ENCODE measurements around the gene CCM2. TPM values are rescaled to one million over a fixed set of nuclear protein-coding genes. Genes with fewer than 3 reads are reported as not detected.

The CCM2 gene
- total RNA-seq, 1 donor from 2014 or later = 28.7 TPM

DNA sequence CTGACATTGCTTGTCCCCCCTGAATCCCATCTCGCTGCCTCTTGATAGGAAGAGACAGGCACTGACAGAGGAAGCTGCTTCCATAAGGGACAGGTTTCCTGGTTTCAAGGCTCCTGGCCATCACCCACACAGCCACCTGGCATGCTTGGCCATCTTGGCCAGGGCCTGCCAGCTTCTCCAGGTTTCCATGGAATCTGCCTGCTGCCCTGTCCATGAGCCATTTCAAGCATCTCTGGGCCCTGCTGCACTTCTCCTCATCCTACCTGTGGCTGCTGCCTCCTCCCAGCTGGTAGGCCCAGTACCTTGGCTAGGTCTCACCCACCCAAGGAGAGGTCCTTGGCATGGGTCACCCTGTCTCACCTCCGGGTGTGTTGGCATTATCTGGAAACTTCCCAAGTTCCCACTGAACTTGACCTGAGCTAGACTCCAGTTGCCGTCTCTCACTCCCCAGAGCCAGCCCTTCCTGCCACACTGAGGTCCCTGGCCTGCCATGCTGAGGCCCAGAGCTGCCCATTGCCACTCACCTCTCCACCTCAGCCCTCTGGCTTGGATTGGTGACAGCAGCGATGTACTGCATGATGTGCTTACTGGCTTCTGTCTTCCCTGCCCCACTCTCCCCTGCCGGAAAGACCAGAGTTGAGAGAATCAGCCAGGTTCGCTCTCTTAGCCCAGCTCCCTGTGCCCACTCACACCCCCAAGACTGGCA, 23.8 kb upstream of the CCM2 start:
- H3K4me1 ChIP-seq (ENCODE audit: control insufficient read depth in 3 of 3, insufficient read depth in 3 of 3, low read length in 3 of 3) = peaks cover 3 to 16% (median 11%) of the 10 kb centered on the region in 3 donors
- no peaks in the 10 kb centered on the region for H3K27me3 ChIP-seq (ENCODE audit: control insufficient read depth in 3 of 3, insufficient read depth in 3 of 3, low read length in 3 of 3)
- peaks cover 0 to 8% (median 2%) of the 10 kb centered on the region in 3 donors for H3K36me3 ChIP-seq (ENCODE audit: control insufficient read depth in 3 of 3, insufficient read depth in 3 of 3, low read length in 3 of 3)
- H3K4me3 ChIP-seq (ENCODE audit: low read length in 3 of 3) = no peak overlapping the region
- no peak overlapping the region for H3K9ac ChIP-seq (ENCODE audit: low read depth in 1 of 3, low read length in 3 of 3)
- H3K27ac ChIP-seq (ENCODE audit: low read depth, low read length) = no peak overlapping the region
- H3K9me3 ChIP-seq (ENCODE audit: control insufficient read depth in 3 of 3, low read length in 3 of 3) = no peaks in the 10 kb centered on the region

DNA sequence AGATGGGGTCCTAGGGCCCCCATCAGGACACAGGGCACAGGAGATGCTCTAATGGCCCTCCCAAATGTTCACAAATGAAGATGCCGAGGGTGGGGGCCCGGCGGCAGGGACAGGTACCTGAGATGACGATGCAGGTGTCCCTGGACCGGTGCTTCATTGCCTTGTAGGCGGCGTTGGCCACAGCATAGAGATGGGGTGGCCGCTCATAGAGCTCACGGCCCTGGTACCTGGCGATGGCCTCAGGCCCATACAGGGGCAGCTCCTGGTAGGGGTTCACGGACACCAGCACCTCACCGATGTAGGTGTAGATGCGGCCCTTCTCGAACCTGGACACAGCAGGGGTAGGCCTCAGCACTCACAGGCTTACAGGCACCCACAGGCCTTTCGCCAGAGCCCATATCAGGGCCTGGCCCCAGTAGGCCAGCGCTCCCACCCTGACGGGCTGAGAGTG, 23.2 kb upstream of the CCM2 start:
- Histone ChIP-seq H3K27ac (ENCODE audit: low read depth, low read length) (no peak overlapping the region), H3K9me3 (ENCODE audit: control insufficient read depth in 3 of 3, low read length in 3 of 3) (no peaks in the 10 kb centered on the region), H3K36me3 (ENCODE audit: control insufficient read depth in 3 of 3, insufficient read depth in 3 of 3, low read length in 3 of 3) (peaks cover 4 to 12% (median 5%) of the 10 kb centered on the region in 3 donors), H3K9ac (ENCODE audit: low read depth in 1 of 3, low read length in 3 of 3) (no peak overlapping the region), H3K4me1 (ENCODE audit: control insufficient read depth in 3 of 3, insufficient read depth in 3 of 3, low read length in 3 of 3) (peaks cover 3 to 18% (median 11%) of the 10 kb centered on the region in 3 donors), H3K4me3 (ENCODE audit: low read length in 3 of 3) (no peak overlapping the region), H3K27me3 (ENCODE audit: control insufficient read depth in 3 of 3, insufficient read depth in 3 of 3, low read length in 3 of 3) (no peaks in the 10 kb centered on the region)

DNA sequence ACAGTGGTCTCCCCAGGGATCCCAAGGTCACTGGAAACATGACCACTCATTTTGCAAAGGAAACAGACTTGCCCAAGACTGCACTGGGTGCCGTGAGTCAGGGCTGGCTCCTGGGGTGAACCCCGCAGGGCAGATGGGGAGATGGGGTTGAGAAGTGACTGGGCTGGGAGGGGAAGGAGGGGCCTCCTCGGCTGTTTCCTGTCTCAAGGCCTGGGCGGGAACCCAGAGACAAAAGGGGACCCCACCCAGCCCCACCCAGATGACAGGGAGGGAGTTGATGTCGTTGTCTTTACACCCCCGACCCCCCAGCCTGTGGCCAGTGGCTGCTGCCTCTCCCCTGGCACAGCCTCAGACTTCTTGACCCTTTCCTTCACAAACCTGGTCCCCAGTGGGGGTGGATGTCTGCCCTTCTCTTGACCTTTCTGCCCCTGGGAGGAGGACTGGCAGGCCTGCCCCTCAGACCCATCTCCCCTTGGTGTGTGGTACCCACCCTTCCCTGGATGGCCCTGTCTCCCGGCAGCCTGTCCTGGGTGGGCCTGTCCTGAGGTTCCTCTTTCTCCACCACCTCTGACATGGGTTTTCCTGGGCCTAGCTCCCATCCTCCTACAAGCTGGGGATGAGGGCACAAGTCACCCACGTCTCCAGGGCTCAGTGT, 22.6 kb upstream of the CCM2 start:
- Histone ChIP-seq H3K27me3 (ENCODE audit: control insufficient read depth in 3 of 3, insufficient read depth in 3 of 3, low read length in 3 of 3) (no peaks in the 10 kb centered on the region), H3K4me1 (ENCODE audit: control insufficient read depth in 3 of 3, insufficient read depth in 3 of 3, low read length in 3 of 3) (peaks cover 3 to 18% (median 11%) of the 10 kb centered on the region in 3 donors), H3K9me3 (ENCODE audit: control insufficient read depth in 3 of 3, low read length in 3 of 3) (no peaks in the 10 kb centered on the region), H3K9ac (ENCODE audit: low read depth in 1 of 3, low read length in 3 of 3) (no peak overlapping the region), H3K36me3 (ENCODE audit: control insufficient read depth in 3 of 3, insufficient read depth in 3 of 3, low read length in 3 of 3) (peaks cover 6 to 14% (median 9%) of the 10 kb centered on the region in 3 donors), H3K27ac (ENCODE audit: low read depth, low read length) (no peak overlapping the region), H3K4me3 (ENCODE audit: low read length in 3 of 3) (no peak overlapping the region)

DNA sequence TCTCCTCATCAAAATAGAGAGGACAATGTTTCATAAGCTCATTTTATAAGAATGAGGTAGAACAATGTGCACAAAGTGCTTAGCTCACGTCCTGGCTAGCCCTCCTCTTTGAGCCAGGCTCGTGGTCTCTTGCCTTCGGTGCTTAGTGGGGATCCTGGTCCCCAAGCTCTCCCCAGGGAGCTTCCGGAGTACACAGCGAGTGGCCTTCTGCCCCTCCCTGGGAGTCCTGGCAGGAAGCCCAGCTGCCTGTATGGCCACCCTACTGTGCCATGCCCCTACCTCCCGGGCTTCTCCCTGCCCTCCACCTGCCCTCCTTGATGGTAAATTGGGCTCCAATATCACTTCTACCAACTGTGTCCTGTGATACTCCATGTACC, 22.1 kb upstream of the CCM2 start:
- H3K36me3 ChIP-seq (ENCODE audit: control insufficient read depth in 3 of 3, insufficient read depth in 3 of 3, low read length in 3 of 3) = peaks cover 11 to 19% (median 14%) of the 10 kb centered on the region in 3 donors

DNA sequence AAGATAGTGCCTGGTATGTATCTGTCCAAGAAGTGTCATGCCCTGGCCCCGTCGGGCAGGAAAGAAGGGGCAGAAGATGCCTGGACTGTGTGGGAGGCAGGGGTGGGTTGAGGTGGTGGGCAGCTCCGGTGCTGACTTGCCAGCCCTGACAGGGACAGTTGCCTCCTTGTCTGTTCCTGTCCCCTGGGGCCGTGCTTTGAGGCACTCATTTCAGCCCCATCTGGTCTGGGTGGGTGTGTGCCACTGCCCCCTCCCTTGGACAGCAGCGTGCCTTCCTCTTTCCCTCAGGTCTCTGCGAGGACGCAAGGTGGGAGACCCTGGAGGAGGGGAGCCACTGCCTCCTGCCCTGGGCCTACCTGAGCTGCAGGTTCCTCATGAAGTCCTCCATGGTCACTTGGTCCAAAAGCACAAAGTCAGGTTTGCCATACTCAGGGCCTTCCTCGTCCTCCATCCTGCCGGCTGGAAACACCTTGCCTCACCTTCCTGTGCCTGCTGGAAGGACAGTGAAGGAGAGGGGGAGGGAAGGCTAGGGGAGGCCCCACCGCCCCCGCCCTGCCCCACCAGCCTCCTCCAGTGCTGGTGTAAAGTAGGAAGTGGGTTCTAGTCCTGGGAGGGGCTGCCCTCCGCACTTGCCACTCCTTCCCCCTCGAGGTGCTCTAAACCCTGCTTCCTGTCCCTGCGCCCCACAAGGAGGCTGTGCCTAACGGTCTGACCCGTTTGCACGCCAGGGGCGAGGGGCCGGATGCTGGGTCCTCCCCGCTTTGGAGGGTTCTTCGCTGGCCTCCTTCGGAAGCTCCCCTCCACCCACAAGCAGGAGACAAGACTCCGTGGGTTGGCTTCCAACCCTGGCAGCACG, 21.3 kb upstream of the CCM2 start, which contains the start of gene MYO1G:
Gene MYO1G (minus strand): TSS at position 505 of the 856 bp plus-strand sequence. CDS start 54 bp downstream, at position 451.
- no peak within 1 kb of the TSS for H3K9ac ChIP-seq (ENCODE audit: low read depth in 1 of 3, low read length in 3 of 3)
- H3K36me3 ChIP-seq (ENCODE audit: control insufficient read depth in 3 of 3, insufficient read depth in 3 of 3, low read length in 3 of 3) = peaks cover 19 to 27% (median 22%) of the 10 kb centered on the region in 3 donors
- no peak within 1 kb of the TSS for H3K4me3 ChIP-seq (ENCODE audit: low read length in 3 of 3)
- no peaks in the 10 kb centered on the region for H3K27me3 ChIP-seq (ENCODE audit: control insufficient read depth in 3 of 3, insufficient read depth in 3 of 3, low read length in 3 of 3)
- no peaks in the 10 kb centered on the region for H3K9me3 ChIP-seq (ENCODE audit: control insufficient read depth in 3 of 3, low read length in 3 of 3)
- H3K4me1 ChIP-seq (ENCODE audit: control insufficient read depth in 3 of 3, insufficient read depth in 3 of 3, low read length in 3 of 3) = peaks cover 3 to 23% (median 11%) of the 10 kb centered on the region in 3 donors
- H3K27ac ChIP-seq (ENCODE audit: low read depth, low read length) = peak within 1 kb of the TSS; percentile 66

More for the DNA sequence above, 22.1 kb upstream of the CCM2 start:
- no peak overlapping the region for H3K27ac ChIP-seq (ENCODE audit: low read depth, low read length)
- peaks cover 3 to 18% (median 11%) of the 10 kb centered on the region in 3 donors for H3K4me1 ChIP-seq (ENCODE audit: control insufficient read depth in 3 of 3, insufficient read depth in 3 of 3, low read length in 3 of 3)
- no peak overlapping the region for H3K4me3 ChIP-seq (ENCODE audit: low read length in 3 of 3)
- no peaks in the 10 kb centered on the region for H3K9me3 ChIP-seq (ENCODE audit: control insufficient read depth in 3 of 3, low read length in 3 of 3)
- no peak overlapping the region for H3K9ac ChIP-seq (ENCODE audit: low read depth in 1 of 3, low read length in 3 of 3)
- no peaks in the 10 kb centered on the region for H3K27me3 ChIP-seq (ENCODE audit: control insufficient read depth in 3 of 3, insufficient read depth in 3 of 3, low read length in 3 of 3)

DNA sequence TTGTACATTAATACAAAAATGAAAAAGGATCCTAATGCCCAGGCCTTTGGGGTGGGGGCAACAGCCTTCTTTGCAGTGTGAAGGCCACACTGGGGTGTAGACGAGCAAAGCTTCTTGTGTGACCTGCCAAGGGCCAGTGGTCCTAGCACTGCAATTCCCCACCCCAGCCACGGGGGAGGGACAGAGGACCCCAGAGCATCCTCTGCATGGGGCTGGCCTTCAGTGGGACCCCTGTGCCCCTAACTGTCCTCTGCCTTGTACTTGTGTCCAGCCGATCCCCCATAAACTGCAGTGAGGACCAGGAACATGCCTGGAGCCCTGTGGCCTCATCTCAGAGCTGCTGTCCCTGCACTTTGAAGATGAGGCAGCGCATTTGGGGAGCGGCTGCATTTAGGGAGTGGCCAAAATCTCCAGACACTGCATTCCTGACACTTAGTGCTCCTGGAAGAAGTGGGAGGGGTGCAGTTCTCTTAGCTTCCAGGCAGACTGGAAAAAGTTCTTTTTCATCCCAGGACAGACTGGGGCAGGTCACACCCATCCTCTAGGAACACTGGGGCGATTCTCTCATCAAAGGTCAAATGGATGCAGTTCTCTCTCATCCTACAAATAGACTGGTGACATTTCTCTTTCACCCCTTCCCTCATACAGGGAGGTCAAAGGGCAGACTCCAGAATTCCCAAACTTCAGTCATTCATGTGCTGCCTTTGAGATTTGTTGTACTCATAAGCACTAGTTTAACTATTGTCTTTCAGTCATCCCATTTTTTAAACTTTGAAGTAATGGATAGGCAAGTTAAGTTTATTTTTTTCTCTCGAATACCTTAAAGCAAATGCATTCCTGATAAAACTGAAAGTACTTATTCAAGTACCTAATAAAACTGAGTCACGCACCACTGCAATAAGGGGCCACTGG, 20.3 kb upstream of the CCM2 start:
- peaks cover 2 to 33% (median 11%) of the 10 kb centered on the region in 3 donors for H3K4me1 ChIP-seq (ENCODE audit: control insufficient read depth in 3 of 3, insufficient read depth in 3 of 3, low read length in 3 of 3)

DNA sequence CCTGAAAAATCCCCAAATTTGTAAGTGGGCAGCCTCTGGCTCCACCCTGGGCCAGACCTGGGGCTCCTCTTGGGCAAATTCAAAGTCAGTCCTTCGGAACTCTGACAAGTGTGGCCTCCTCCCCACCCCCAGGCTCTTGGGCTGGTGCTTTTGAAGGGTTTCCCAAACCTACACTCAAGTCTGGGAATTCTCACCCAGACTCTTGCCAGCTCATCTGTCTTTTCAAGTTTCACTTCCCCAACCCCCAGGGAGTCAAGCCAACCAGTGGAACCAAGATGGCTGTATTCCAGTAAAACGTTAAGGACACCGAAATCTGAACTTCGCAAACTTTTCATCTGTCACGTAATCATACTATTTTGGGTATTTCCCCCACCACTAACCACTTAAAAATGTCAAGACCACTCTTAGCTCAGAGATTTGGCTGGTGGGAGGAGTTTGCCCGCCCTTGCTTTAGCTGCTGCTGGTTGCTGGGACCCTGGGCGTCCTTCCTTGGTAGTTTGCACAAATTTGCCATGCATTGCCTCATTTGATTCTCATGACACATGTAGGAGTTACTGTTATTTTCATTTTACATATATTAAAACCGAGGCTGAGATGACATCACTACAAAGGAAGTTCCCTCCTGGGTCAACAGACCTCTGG, 19.5 kb upstream of the CCM2 start:
- peak overlapping the region in 1 of 3 donors; percentile 20 for H3K9ac ChIP-seq (ENCODE audit: low read depth in 1 of 3, low read length in 3 of 3)
- peaks cover 32 to 42% (median 40%) of the 10 kb centered on the region in 3 donors for H3K36me3 ChIP-seq (ENCODE audit: control insufficient read depth in 3 of 3, insufficient read depth in 3 of 3, low read length in 3 of 3)
- peaks cover 7 to 40% (median 17%) of the 10 kb centered on the region in 3 donors for H3K4me1 ChIP-seq (ENCODE audit: control insufficient read depth in 3 of 3, insufficient read depth in 3 of 3, low read length in 3 of 3)
- no peaks in the 10 kb centered on the region for H3K9me3 ChIP-seq (ENCODE audit: control insufficient read depth in 3 of 3, low read length in 3 of 3)
- H3K27ac ChIP-seq (ENCODE audit: low read depth, low read length) = peak overlapping the region; percentile 66
- no peaks in the 10 kb centered on the region for H3K27me3 ChIP-seq (ENCODE audit: control insufficient read depth in 3 of 3, insufficient read depth in 3 of 3, low read length in 3 of 3)
- H3K4me3 ChIP-seq (ENCODE audit: low read length in 3 of 3) = no peak overlapping the region

More for the DNA sequence above, 20.3 kb upstream of the CCM2 start:
- Histone ChIP-seq H3K36me3 (ENCODE audit: control insufficient read depth in 3 of 3, insufficient read depth in 3 of 3, low read length in 3 of 3) (peaks cover 27 to 36% (median 32%) of the 10 kb centered on the region in 3 donors), H3K27me3 (ENCODE audit: control insufficient read depth in 3 of 3, insufficient read depth in 3 of 3, low read length in 3 of 3) (no peaks in the 10 kb centered on the region), H3K9ac (ENCODE audit: low read depth in 1 of 3, low read length in 3 of 3) (no peak overlapping the region), H3K9me3 (ENCODE audit: control insufficient read depth in 3 of 3, low read length in 3 of 3) (no peaks in the 10 kb centered on the region), H3K4me3 (ENCODE audit: low read length in 3 of 3) (no peak overlapping the region), H3K27ac (ENCODE audit: low read depth, low read length) (peak overlapping the region; percentile 66)

DNA sequence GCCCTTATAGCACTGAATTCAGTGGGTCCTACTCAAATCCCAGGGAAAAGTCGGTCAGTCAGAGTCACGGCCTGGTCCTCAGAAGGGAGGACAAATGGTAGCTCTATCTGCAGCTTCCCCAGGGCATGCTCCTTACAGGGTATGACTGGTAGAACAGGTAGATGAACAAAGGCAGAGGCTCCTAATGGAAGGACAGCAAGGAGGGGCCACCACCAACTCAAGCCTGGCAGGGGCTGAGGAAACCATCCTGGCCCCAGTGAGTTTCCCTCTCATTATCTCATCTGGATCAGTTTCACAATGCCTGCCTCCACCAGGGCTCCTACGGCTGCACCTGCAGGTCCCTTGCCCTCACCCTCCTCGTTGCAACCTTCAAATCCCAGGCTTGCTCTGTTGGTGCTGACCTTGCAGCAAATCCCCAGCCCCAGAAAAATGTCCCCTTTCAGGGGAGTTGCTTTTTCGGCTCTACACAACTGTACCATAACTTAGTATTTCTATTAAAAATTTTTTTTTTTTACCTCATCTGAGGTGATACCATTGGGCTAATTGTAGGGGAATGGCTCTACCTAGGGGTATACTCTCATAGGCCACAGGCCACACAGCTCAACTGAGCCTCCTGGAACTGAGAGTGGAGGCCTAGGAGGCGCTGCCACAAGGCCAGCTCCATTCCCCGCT, 18.8 kb upstream of the CCM2 start:
- H3K27me3 ChIP-seq (ENCODE audit: control insufficient read depth in 3 of 3, insufficient read depth in 3 of 3, low read length in 3 of 3) = no peaks in the 10 kb centered on the region
- peak overlapping the region in 1 of 3 donors; percentile 20 for H3K9ac ChIP-seq (ENCODE audit: low read depth in 1 of 3, low read length in 3 of 3)
- H3K4me3 ChIP-seq (ENCODE audit: low read length in 3 of 3) = no peak overlapping the region
- no peaks in the 10 kb centered on the region for H3K9me3 ChIP-seq (ENCODE audit: control insufficient read depth in 3 of 3, low read length in 3 of 3)
- peak overlapping the region; percentile 66 for H3K27ac ChIP-seq (ENCODE audit: low read depth, low read length)
- H3K4me1 ChIP-seq (ENCODE audit: control insufficient read depth in 3 of 3, insufficient read depth in 3 of 3, low read length in 3 of 3) = peaks cover 11 to 46% (median 24%) of the 10 kb centered on the region in 3 donors
- H3K36me3 ChIP-seq (ENCODE audit: control insufficient read depth in 3 of 3, insufficient read depth in 3 of 3, low read length in 3 of 3) = peaks cover 32 to 42% (median 40%) of the 10 kb centered on the region in 3 donors

Data from skeletal muscle tissue (tissue), 4 donors.